ENCODE measurements around the gene WDR49. TPM values are rescaled to one million over a fixed set of nuclear protein-coding genes. Genes with fewer than 3 reads are reported as not detected.

Gene WDR49
- total RNA-seq: 0.13 and 0.65 TPM in 2 replicates

DNA sequence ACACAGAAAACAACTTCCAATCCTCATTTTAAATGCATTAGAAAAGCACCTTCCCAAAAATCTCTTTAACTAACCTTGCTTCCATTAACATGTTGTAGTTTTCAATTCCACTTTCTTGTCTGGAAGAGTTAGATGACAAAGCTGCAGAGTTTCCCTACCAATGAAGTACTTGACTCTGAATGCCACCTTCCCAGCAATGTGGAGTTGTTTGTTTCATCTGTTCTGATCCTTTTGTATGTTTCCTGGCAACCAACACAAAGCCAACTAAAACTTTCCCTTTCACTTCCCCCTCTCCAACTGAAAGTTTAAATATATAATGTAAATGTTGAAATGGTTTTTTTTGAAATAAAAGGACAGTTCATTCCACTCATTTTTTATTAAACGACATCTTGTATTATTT is at the start of gene WDR49:
WDR49 (minus strand) TSS at position 183 of the 400 bp plus-strand sequence. CDS start 517 bp downstream, outside the sequence.

DNA sequence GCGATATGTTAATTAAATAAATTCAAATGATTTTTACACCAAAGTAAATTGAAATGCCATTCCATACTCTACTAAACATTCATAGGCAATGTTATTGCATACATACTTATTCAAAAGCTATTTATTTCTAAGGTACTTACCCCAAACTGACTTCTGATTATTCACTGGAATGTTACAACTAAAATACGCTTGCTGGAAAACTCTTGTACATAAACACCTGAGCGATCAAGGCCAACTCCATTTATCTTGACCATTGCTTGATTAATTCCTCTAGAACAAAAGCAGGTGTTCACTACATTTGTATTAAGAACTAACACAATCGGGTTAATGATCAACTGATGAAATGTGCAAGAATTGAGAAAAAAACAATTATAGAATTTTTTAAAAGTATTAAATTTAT is 179.9 kb downstream of the WDR49 start, which contains the start of gene SERPINI2:
SERPINI2 (minus strand) TSS at position 180 of the 400 bp plus-strand sequence. CDS start 2,208 bp downstream, outside the sequence.

Other genes starting within 250 kb of the WDR49 start
- not detected in 2 replicates for gene SERPINI2, start 179.9 kb downstream of the WDR49 start, total RNA-seq
- gene PDCD10, start 81.0 kb upstream of the WDR49 start, total RNA-seq: 56.5 and 82.9 TPM in 2 replicates
- 1.4 and 1.6 TPM in 2 replicates for gene SERPINI1, start 81.8 kb upstream of the WDR49 start, total RNA-seq